ENCODE data around the gene RAPGEF1.

Gene RAPGEF1

GRCh38 chr9:131668057-131668438 is 71.8 kb downstream of the RAPGEF1 start (continued):
- TF ChIP-seq YY2 (tag by site-specific recombination; IDR thresholded peaks at IDR 0.05), result no peak
- TF ChIP-seq ZNF148 (tag by site-specific recombination; IDR thresholded peaks at IDR 0.05; ENCODE audit: borderline replicate concordance), result no peak
- no peak for TF ChIP-seq ZNF223 (tag by site-specific recombination; IDR thresholded peaks at IDR 0.05)
- TF ChIP-seq ZNF600 (tag by site-specific recombination; IDR thresholded peaks at IDR 0.05), result no peak
- no peak for TF ChIP-seq ZNF518A (tag by site-specific recombination; conservative IDR thresholded peaks at IDR 0.05; ENCODE audit: low read depth)

- no peaks in the 10 kb centered on the region for H3K9me3 ChIP-seq (ENCODE audit: control insufficient read depth, insufficient read depth, low read depth, low read length)
- no peak overlapping the region for H3K27ac ChIP-seq (ENCODE audit: extremely low read depth, low read depth, low read length)
- no peak overlapping the region for H3K4me3 ChIP-seq (ENCODE audit: low read depth, low read length)
- ChIA-PET POLR2A (no interaction called here), CTCF (interaction anchor here (0.6 to 1.3 kb wide), 4 partner anchors 69 to 83 kb away, joined by 3 read pairs; no protein-coding TSS in a partner anchor)
- TF ChIP-seq ZNF701 (tag by site-specific recombination; IDR thresholded peaks at IDR 0.05), result no peak
- no peak for TF ChIP-seq ZNF785 (tag by site-specific recombination; IDR thresholded peaks at IDR 0.05)
- TF ChIP-seq ZNF221 (tag by site-specific recombination; IDR thresholded peaks at IDR 0.05; ENCODE audit: borderline replicate concordance), result no peak
- no peak for TF ChIP-seq ZEB2 (tag by site-specific recombination; IDR thresholded peaks at IDR 0.05)
- TF ChIP-seq ZBTB20 (tag by site-specific recombination; IDR thresholded peaks at IDR 0.05), result no peak
- TF ChIP-seq ZBTB44 (tag by site-specific recombination; IDR thresholded peaks at IDR 0.05), result no peak
- TF ChIP-seq ZNF555 (tag by site-specific recombination; conservative IDR thresholded peaks at IDR 0.05), result no peak
- no peak for TF ChIP-seq PRDM10 (tag by site-specific recombination; IDR thresholded peaks at IDR 0.05)
- no peak for TF ChIP-seq FEZF1 (tag by site-specific recombination; IDR thresholded peaks at IDR 0.05)
- no peak for TF ChIP-seq TCF7L2 (IDR thresholded peaks at IDR 0.05; ENCODE audit: borderline replicate concordance, low read depth, low read length)
- TF ChIP-seq ZNF561 (tag by site-specific recombination; IDR thresholded peaks at IDR 0.05; ENCODE audit: borderline replicate concordance), result no peak
- TF ChIP-seq ZNF610 (tag by site-specific recombination; IDR thresholded peaks at IDR 0.05; ENCODE audit: borderline replicate concordance), result no peak
- no peak for TF ChIP-seq ZFP41 (tag by site-specific recombination; IDR thresholded peaks at IDR 0.05; ENCODE audit: borderline replicate concordance)
- TF ChIP-seq GFI1B (tag by site-specific recombination; IDR thresholded peaks at IDR 0.05), result no peak
- no peak for TF ChIP-seq TSHZ1 (tag by site-specific recombination; IDR thresholded peaks at IDR 0.05; ENCODE audit: borderline replicate concordance)
- no peak for TF ChIP-seq HOXC10 (CRISPR knock-in tag; IDR thresholded peaks at IDR 0.05)
- peaks cover 2% of the 10 kb centered on the region; the same call in 1 of the 2 replicates for H3K4me1 ChIP-seq (ENCODE audit: control insufficient read depth, insufficient read depth, low read length)
- H3K36me3 ChIP-seq (ENCODE audit: control insufficient read depth in 2 of 2, insufficient read depth in 1 of 2, low read length in 2 of 2), result no peaks in the 10 kb centered on the region
These were observed 72.3 kb downstream of the RAPGEF1 start for GRCh38 chr9:131667576-131667975.
